Hematopoietic multipotent progenitor cell treated with erythropoietin and hydrocortisone succinate and interleukin-3 and kit ligand, for 4 days (in vitro differentiated cells): ENCODE data around the gene TPRG1L.
A peak's percentile ranks its signal among the peaks of the same experiment; 100 is the strongest.

Experiments
- DNase-seq: peaks from one replicate; pipeline ENCODE4 v3.0.0-alpha.2; 2015

Gene TPRG1L

DNA sequence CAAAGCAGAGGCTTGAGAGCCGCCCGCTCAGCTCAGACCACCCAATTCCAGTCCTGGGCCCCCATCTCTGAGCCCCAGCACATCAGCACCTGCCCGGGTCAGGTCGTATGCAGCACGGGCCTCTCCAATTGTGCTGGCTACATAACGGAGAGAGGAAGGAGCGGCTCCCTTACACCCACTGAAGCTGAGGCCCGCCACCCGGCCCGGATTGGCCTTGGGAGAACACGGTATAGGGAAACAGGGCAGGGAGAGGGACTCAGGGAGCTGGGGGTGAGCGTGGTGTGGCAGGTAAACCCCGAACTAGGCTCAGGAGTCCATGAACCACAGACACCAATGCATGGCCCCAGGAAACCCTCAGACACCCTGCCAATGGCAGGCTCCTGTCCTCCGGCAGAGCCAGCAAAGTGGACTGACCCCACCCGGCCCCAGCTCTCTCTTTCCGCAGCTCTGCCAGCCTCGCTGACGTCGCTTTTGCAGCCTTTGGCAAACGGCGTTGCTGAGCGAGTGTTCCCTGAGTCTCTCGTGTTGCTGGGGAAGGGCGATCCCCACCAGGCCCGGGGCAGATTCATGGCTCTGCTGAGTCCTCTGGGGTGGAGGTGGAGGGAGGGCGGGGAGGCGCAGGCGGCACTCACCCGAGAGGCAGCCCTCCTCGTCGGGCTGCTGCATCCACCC, 30.0 kb upstream of the TPRG1L start:
- DNase-seq, result no peak

DNA sequence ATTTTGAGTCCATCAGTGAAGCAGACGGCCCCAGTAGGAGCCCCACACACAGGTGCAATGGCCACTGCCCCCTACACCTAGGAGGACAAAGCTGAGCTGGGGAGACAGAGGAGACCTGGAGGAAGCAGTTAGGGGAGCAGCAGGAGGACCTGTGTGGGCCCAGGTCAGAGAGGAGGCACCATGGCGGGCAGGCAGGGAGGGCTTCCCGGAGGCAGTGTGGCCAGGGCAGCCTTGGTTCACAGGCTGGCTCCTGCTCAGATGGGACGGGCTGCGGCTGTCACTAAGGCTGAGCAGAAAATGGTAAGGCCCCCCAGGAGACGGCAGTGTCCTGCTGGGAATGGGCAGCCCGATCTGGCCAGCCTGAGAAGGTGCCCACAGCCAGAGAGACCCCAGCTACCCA, 28.9 kb upstream of the TPRG1L start:
- no peak for DNase-seq

DNA sequence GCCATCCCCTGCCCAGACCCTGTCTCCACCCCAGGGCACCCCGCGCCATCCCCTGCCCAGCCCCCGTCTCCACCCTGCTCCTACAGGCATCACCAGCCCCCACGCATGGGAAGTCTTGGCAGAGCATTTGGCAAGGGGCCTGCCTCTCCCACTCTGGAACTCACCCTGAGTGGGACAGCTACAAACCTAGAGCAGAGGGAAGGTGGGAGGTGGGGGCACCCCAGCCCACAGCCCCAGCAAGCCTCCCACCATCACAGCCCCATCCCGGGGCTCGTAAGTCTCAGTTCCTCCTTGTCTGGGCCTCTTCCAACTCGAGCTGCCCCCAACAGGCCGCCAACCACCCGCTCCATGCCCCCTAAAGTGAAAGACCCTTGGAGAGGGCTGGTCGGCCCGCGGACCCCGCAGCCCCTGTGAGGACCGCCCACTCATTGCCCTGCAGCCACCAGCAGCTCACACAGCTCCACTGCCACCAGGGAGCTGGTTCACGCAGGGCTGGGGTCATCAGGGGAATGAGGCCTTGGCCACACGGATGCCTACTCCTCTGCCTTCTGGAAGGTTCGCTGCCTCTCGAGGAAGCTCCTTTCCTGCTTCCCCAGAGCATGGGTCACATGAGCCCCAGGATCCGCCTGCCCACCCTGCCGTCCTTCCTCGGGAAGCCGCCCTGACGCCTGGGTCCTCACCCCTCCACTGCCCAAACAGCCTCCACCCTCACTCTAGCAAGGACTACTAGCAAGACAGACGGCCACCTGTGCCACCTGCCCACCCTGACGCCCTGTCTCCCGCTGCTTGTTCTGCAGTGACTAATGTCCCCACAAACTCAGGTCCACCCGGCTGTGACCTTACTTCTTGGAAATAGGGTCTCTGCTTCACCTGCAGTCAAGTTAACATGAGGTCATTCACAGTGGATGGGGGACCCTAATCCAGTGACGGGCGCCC, 27.9 kb upstream of the TPRG1L start:
- no peak for DNase-seq

DNA sequence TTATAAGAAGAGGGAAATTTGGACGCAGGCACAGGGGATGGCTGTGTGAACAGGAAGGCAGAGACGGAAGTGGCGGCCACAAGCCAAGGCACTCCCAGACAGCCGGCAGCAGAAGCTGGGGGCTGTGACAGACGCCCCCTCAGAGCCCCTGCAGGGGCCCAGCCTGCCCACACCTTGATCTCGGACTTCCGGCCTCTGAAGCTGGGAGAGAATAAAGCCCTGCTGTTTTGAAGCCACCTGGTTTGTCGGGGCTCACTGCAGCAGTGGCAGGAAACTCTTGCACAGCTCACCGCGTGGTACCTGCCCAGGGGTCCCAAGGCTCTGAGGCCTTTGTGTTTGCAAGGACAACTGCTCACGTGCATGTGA, 27.2 kb upstream of the TPRG1L start:
- DNase-seq, result peak; percentile 68

DNA sequence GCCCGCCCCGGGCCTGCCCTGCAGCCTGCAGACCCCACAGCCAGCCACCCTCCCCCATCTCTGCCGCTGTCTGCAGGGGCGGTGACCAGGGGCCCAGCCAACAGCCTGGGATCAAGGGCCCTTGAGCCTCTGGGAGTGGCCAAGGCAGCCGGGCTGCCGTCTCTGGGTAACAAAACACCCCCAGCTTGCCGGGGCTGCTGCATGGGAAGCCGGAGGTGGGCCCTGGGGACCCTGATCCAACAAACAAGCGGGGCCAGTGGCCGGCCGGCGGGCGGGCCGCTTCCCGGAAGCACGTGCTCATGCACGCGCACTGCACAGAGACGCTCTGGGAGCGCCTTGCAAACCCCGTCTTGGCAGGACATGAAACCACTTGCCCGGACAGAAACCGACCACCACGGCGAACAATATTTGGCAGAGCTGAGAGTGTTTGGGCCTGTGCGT, 26.7 kb upstream of the TPRG1L start:
- DNase-seq, result peak; percentile 12

DNA sequence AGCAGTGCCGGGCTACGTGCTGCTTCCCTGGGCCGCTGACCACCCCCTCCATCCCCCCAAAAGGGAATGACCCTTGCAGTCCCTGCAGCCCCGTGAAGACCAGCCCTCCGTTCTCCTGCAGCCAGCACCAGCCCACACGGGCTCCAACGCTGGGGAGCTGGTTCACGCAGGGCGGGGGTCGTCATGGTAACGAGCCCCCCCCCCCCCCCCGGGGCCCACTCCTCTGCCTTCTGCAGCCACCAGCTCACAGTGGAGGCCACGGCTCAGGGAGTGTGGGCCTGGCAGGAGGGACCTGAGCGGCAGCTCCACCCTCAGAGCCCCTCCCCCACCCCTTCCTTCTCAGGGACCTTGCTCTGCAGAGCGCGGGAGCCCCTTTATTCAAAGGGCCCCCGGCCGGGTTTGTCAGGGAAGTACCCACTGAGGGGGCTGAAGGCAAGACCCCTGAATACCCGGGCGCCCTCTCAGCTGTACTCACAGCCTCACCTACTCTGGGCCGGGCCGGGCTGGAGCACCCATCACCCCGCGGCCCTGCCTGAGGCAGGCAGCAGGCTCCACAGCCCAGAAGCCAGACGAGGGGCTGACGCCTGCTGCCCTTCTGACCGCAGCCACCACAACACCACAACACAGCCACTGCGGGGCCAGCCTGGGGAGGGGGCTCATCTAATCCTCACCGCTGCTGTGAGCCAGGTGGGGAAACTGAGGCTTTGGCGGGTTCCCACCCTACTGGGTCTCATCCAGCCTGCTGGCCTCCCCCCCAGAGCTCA, 26.1 kb upstream of the TPRG1L start:
- DNase-seq, result no peak

DNA sequence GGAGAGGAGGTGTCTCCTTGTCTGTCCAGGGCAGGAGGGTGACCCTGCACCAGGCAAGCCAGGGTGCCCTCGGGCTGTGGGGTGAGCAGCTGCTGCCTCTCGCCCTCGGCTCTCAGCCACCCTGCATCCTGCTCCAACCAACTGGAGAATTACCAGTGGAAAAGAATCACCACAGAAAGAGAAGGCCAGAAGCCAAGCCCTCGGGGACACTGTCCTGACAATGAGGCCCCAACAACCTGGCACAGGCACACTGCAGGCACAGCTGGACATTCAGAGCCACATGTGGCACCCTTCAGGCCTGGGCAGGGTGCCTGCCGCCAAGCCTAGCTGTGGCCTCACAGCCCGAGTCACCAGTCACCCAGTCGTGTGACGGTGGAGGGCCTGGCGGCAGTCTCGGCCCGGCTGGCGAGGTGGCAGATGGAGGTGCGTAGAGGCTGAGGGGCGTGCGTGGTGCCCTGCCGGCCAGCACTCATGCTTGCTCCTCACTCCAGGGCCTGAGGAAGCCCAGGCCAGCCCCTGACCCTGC, 25.5 kb upstream of the TPRG1L start:
- no peak for DNase-seq

DNA sequence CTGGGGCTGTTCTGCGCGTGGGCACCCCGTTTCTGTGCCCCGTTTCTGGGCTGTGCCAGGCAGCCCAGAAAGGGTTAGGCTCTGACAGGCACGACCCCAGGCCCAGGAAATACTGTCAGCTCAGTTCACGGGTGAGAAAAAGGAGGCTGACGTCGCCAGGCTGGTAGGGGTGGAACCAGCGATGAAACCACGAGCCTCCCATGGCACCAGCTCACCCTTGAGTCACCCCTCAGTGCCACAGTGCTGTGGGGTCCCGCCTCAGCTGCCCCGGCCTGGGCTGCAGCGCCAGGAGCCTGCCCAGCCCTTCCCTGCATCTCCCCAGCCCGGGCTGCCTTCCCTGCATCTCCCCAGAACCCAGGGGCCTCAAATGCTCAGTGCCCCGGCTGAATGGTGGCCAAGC, 25.0 kb upstream of the TPRG1L start:
- peak; percentile 13 for DNase-seq

DNA sequence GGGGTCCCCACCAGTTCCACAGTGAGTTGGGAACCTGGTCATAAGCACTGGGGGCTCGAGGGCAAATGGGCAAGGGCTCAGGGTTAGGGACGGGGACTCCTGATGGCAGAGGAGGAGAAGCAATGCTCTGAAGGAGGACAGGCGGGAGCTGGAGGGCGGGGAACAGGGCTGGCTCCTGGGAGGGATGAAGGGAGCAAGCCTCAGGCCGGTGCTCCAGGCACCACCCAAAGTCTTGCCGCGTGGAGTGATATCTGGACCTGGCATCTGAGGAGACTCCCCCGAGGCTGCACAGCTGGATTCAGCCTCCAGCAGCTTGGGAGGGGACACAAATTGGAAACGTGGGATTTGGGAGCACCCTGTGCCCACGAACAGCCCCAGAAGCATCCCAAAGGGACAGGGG, 24.5 kb upstream of the TPRG1L start:
- DNase-seq, result no peak

DNA sequence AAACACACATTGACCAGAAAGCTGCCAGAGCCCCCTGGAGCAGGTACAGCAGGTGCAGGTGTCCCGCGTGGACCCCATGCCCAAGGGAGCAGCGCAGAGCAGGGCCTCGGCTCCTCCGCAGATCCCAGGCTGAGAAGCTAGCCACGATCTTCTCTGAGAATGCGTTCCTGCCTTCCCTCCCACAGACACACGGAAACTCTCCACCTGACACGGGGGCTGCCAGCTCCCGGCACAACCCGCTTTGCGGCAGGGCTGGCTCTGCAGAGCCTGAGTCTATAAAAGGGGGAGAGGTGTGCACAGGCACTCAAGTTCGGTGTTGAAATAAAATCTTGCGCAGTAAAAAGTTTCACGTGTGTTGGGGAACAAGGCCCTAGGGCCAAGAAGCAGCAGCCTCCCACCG, 23.1 kb upstream of the TPRG1L start:
- DNase-seq, result no peak

DNA sequence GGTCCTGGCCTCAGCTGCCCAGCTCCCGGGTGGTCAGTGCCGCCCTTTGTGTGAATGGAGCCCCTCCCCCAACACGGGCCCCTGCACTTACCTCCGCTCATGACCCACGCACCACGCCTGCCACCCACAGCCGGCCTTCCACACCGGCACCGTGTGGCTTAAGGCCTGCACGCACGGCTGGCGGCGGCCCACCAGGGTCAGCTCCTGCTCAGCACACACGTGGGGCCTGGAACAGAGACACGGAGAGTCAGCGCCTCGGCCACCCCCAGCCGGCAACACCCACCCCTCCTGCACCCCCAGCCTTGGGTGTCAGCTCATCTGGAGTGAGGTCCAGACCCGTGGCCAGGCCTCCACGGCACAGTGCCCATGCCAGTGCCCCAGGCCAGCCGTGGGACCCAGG, 22.4 kb upstream of the TPRG1L start:
- no peak for DNase-seq

DNA sequence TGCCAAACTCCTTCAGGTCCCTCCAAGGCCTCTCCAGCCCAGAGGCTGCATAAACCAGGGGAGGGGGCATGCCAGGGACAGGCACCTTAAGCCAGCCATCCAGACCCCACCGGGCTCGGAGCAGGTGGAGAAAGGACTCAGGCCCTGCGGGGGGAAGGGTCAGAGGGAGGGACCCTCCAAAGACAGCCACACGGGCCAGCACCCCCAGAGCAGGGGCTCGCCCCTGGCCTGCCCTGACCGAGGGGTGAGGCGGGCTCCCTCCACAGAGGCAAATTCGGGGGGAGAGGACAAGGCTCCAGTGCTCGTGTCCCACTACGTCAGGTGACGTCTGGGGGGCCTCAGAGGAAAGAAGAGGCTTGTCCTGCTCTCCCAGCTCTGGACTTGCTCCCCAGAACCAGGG, 21.7 kb upstream of the TPRG1L start:
- DNase-seq, result no peak

DNA sequence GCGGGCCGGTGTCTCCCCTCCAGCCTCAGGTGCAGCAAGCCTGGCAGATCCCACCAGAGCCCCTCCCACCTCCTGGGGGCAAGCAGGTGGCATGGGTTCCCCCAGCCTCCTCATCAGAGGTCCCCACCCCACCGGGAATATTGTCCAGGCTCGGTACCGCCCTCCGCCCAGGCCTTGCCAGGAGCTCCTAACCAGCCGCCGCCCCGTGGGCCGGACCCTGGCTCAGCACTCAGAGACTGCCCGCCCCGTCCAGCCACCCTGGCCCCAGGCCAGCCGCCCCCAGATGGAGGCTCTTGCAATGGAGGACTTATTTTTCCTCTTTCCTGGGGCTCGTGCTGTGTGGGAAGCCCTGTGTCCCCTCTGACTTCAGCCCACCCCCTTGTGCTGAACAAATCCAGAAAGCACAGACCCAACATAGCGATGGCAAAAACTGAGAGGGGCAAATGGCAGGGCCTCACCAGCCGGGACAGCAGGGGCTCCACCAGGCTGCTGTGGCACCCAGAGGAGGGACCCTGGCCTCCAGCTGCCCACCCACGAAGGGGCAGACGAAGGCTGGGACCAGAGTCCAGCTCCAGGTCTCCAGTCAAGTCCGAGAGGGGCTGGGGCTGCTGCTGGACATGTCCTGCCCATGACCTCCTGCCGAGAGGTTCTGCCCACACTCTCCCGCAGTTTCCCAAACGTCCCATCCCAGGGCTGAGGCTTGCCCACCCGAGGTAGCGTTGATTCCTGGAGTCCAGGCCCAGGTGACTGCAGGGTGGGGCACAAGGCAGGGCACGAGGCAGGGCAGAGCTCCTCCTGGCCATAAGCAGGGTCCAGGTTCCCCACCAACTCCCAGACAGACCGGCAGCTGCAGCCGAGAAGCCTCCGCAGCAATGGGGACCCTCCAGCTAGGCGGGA, 21.0 kb upstream of the TPRG1L start:
- DNase-seq, result no peak

DNA sequence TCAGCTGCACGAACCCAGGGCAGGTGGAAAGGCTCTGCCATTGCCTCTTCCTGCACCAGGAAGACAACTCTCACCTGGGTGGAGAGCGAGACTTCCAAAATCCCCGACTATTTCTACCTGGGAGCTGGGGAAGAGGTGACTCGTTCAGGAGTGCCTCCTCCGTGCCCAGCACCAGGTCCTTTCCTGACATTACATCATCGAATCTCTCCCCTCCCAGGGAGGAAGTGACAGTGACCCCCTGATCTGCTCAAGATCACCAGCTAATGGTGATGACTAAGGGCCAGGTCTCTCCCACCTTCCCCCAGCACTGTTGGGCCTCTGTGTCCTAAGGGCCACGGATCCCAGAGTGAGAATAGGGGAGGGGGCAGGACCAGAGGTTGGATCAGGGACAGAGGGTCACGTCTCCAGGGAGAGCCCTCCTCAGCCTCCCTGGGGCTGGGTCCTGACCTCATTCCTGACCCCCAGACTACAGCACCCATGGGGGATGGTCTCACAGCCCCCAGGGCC, 20.3 kb upstream of the TPRG1L start:
- DNase-seq, result no peak

DNA sequence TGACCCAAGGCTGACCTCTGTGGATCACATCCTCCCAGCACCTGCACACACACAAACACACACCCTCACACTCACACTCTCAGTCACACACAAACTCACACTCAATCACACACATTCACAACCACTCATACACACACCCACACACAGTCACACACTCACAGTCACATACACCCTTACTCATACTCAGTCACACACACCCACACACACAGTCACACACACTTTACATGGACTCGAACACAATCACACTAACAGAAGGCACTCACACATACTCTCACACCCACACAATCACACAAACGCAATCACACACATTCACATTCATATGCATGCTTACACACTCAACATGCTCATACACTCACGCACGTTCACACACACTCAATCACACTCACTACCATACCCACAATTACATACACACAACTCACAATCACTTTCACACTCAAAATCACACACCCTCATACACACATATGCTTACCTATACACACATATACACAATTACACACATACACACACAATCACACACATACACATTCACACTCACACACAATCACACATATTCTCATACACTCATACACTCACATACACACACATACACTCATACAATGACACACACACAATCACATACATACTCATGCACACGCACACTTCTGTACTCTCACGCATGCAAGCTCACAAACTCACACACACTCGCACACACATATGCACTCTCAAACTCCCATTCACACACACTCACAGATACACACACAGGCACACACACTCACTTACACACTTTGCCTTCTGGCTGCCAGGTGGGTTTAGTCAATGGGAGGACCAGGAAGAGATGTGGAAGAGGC, 19.6 kb upstream of the TPRG1L start:
- no peak for DNase-seq

DNA sequence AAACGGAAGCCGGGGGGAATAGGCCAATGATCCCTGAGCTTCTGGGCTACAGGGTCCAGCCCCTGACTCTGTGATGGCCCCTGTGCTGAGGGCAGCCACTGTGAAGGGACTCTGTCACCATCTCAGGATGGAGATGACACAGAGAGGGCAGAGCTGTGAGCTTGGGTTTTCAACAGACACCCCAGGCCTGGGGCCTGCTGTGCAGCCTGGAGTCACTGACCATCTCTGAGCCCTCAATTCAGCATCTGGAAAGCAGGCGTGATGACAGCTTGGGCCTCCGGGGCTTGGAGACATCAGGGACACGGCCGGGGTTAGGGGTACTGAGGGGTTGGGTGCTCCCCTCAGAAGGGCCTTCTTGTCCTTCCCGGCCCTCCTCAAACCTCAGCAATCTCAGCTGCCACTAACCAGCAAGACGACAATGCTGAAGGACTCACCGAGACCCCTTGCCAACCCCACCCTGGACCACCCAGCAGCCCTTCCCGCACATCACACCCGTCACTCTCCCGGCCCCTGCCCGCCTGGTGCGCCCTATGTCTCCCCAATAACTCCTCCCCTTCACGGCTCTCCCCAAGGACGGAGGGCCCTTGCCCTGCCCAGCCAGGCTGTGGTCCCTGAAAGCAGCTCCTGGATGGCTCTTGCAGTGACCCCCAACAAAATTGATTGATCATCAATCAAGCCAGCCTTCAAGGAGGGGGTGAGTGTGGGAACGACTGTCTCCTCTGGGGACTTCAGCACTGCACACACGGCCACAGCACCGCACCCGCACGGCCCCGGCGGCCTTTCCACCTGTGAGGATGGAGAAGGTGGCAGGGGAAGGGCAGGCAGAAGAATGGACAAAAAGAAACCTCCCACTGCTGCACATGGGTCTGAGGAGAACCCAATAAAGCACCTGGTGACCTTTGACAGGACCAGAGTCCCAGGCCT, 17.8 kb upstream of the TPRG1L start:
- DNase-seq, result no peak

DNA sequence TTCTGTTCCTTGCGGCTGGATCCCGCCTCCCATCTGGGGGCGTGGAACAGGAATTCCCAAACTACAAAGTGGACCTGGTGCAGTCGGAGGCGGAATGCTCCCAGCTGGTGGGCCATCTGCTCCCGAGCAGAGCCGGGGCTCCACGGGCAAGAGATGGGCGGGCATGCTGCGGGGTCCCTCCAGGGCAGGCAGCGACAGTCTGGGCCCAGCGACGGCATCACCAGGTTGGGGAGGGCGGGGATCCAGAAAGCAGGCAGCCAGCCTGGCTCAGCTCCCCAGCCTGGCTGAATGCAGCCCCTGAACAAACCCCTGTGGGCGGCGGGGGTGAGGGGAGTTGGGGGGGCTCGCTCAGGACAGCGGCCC, 17.1 kb upstream of the TPRG1L start:
- DNase-seq, result no peak

DNA sequence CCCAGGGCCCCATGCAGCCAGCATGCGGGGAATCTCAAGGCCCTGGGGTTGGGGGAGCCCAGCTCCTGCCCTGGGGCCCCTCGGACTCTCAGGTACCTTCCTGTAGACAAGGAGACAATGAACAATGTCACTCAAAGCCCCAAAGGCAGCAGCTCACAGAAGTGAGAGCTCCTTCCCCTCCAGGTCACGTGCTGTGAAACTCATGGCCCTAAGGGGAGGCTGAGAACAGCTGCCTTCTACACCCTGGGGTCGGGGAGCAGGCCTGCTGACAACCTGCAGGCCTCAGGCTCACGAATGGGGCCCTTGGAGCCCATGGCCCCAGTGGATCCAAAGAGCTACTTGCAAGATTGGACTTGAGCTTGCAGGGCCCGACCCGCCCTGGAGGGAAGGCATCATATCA, 16.7 kb upstream of the TPRG1L start:
- DNase-seq, result no peak

DNA sequence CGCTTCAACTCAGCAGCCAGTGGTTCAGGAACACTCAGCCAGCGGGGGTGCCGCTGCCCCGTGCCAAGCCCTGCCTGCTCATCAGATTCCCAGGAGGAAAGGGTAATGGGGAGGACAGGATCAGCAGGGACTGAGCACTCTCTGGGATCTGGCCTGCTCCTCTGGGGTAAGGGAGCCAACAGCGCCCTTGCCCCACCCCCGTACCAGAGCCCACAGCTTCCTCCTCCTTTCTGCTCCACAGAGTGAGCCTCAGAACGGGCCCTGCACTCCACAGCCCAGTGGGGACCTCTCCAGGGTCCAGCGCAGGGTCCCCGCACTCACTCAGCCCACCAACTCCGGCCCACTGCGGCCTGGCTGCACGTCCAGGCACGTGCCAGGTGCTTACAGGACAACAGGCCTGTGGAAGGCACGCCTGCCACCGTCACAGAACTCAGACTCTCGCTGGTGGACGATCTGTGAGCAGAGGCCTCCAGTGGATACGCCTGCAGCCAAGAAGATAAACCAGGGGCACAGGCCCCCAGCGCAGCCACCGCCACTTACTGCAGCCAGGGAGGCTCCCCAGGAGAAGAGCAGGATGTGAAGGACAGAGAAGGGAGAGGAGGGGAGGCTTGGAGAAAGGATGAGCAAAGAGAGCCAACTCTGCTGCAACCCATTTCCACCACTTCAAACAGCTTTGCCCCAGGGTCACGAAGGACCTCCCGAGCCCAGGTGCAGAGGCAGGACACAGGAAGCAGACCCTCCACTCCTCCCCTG, 15.6 kb upstream of the TPRG1L start:
- peak; percentile 46 for DNase-seq
